ACC112 (cell line): ENCODE results near the gene ARMH3.

Experiments
- H2AFZ ChIP-seq: fragments of 200-600 bp; sonication (generic); one replicate; pipeline ENCODE4 v1.6.0; 2017; ENCODE audit warnings: antibody characterized with exemption, low read length; ENCODE audit not compliant: unreplicated experiment
- H3K27ac ChIP-seq: fragments of 200-600 bp; sonication (generic); 2 replicates; pipeline ENCODE4 v1.5.1; 2014; ENCODE audit warnings: low read depth, mild to moderate bottlenecking, antibody characterized with exemption, low read length, moderate library complexity
- H3K27me3 ChIP-seq: fragments of 200-600 bp; sonication (generic); 2 replicates; pipeline ENCODE4 v1.6.1; 2014; ENCODE audit warnings: mild to moderate bottlenecking, antibody characterized with exemption, low read length, moderate library complexity, mixed read lengths; ENCODE audit not compliant: insufficient read depth
- H3K36me3 ChIP-seq: fragments of 200-600 bp; sonication (generic); 2 replicates; pipeline ENCODE4 v1.6.1; 2016; ENCODE audit warnings: mild to moderate bottlenecking, antibody characterized with exemption, low read length, moderate library complexity, mixed read lengths; ENCODE audit not compliant: insufficient read depth
- H3K4me1 ChIP-seq: fragments of 200-600 bp; sonication (generic); one replicate; pipeline ENCODE4 v1.6.1; 2016; ENCODE audit warnings: low read length, mixed read lengths; ENCODE audit not compliant: insufficient read depth, unreplicated experiment, control insufficient read depth
- H3K4me3 ChIP-seq: fragments of 200-600 bp; sonication (generic); 2 replicates; pipeline ENCODE4 v1.5.1; 2014; ENCODE audit warnings: mild to moderate bottlenecking, low read depth, low read length
- H3K79me2 ChIP-seq: fragments of 200-600 bp; sonication (generic); one replicate; pipeline ENCODE4 v1.6.0; 2016; ENCODE audit warnings: low read length; ENCODE audit not compliant: control insufficient read depth, unreplicated experiment, insufficient read depth

ARMH3 gene

GRCh38 chr10:101818119-101818871 lies 237.7 kb downstream of the ARMH3 start, which contains the start of gene OGA:
OGA (minus strand) TSS chr10:101818444; CDS start chr10:101818022, 422 bp downstream.
- H2AFZ ChIP-seq: peak within 1 kb of the TSS; percentile 82
- H3K4me1 ChIP-seq: peaks cover 13% of the 10 kb centered on the region

DNA sequence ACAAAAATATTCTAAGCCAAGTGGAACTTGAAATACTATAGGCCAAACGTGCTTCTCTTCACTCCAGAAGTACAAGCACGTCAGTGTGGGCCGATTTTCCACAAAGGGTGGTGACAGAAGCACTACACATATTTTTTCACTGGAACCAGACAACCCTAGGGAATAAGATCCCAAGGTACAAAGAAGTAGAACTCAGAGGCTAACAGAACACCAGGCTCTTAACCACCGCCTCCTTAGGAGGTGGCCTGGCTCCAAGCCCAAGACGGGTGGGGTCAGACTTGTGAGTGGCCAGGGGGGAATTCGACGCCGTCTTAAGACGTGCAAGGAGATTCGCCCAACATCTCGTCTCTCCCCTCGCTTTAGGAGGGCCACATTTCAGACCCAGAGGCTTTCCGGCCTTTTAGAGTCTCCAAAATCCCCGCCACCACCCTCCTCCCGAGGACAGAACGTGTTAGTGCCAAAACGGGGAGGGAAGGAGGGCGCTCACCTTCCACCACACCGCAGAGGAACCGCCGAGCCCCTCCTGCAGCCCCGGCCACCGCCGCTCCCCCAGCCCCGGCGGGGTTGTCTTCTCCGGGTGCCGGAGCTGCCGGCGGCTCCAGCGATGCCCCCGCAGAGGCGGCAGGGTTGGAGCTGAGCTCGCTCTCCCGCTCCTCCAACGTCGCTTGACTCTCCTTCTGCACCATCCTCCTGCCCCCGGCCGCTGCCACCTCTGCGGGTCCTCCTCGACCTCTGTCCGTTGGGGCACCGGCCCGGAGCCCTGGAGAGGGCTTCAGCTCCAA lies 238.4 kb downstream of the ARMH3 start:
- Histone ChIP-seq H3K27me3 (no peaks in the 10 kb centered on the region), H3K27ac (peak overlapping the region; percentile 63), H3K4me1 (peaks cover 14% of the 10 kb centered on the region), H3K79me2 (peaks cover 68% of the 10 kb centered on the region), H3K4me3 (peak overlapping the region; percentile 99), H3K36me3 (peaks cover 13% of the 10 kb centered on the region), H2AFZ (no peak overlapping the region)

More at GRCh38 chr10:101818119-101818871, 237.7 kb downstream of the ARMH3 start, which contains the start of gene OGA:
- Histone ChIP-seq H3K79me2 (peaks cover 60% of the 10 kb centered on the region), H3K4me3 (peak within 1 kb of the TSS; percentile 99), H3K27ac (peak within 1 kb of the TSS; percentile 63), H3K27me3 (no peaks in the 10 kb centered on the region), H3K36me3 (peaks cover 5% of the 10 kb centered on the region; the same call in 1 of the 2 replicates)

DNA sequence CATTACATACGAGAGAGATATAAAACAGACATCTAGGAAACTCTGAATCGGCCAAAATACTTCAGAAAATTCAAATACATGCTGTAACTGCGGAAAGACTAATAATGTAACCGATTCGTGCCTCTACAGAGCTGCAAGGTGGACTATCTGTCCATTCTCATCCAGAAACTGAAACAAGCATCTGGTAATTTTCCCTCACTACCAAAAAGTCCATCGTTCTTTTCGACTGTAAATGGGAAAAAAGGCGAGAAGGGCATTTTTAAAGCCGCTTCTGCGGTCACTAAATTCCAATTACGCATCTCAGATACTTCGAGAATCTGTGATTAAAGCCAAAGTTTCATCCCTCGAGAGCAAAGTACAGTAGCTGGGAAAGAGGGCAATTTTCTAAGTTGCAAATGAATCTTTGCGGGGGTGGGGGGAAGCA lies 239.0 kb downstream of the ARMH3 start:
- peak overlapping the region; percentile 99 for H3K4me3 ChIP-seq
- peak overlapping the region; percentile 63 for H3K27ac ChIP-seq
- peaks cover 16% of the 10 kb centered on the region for H3K36me3 ChIP-seq
- H3K27me3 ChIP-seq: no peaks in the 10 kb centered on the region
- H3K4me1 ChIP-seq: peaks cover 14% of the 10 kb centered on the region
- H2AFZ ChIP-seq: no peak overlapping the region
- peaks cover 74% of the 10 kb centered on the region for H3K79me2 ChIP-seq

DNA sequence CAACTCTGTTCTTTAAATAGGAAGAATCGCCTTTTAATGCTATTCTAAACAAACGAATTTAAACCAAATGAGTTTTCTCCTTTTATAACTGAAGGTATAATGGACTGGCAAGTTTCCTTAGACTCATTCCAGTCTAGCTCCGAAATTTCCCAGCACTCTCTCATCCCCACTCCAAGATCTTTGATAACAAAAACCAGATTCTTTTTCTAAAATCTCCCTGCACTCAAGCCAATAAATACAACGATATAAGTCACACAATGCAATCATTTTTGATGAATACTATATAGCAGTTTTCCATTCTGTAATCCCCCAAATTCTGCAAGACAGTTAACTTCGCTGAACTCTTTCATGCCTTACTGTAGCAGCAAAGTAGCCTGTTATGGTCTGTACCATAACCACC lies 239.6 kb downstream of the ARMH3 start:
- H3K27me3 ChIP-seq: no peaks in the 10 kb centered on the region
- H3K4me3 ChIP-seq: peak overlapping the region; percentile 99
- 0 out of 2 replicates have a peak overlapping the region, but pooled peaks have one; percentile 63 for H3K27ac ChIP-seq
- H3K36me3 ChIP-seq: peaks cover 16% of the 10 kb centered on the region
- no peak overlapping the region for H2AFZ ChIP-seq
- peaks cover 79% of the 10 kb centered on the region for H3K79me2 ChIP-seq
- peaks cover 14% of the 10 kb centered on the region for H3K4me1 ChIP-seq

DNA sequence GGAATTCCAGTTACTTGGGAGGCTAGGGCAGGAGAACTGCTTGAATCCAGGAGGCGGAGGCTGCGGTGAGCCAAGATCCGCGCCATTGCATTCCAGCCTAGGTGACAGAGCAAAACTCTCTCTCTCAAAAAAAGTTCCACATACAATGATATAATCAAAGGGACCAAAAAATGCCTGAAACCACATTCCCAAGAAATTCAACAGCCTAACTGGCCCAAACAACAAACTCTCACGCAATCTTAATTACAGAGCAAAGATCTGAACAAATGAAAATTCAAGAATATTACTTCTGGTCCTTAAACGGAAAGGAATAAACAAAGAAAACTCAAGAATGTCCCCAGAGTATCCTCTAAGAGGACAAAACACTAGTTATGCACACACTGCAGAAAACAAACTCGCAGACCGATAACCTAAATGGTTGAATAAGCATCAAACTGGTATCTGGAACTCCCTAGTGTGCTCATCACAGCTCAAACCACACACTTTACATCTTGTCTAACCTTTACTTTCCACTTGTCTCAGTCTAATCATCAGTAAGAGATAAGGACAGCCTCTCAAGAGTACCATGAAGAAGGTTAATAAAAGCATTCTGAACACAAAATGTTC lies 241.4 kb downstream of the ARMH3 start:
- Histone ChIP-seq H3K4me1 (peaks cover 17% of the 10 kb centered on the region), H3K27ac (peak overlapping the region; percentile 2; the same call in 1 of the 2 replicates), H3K36me3 (peaks cover 24% of the 10 kb centered on the region), H2AFZ (no peak overlapping the region), H3K27me3 (no peaks in the 10 kb centered on the region), H3K4me3 (peak overlapping the region; percentile 99), H3K79me2 (peaks cover 92% of the 10 kb centered on the region)

DNA sequence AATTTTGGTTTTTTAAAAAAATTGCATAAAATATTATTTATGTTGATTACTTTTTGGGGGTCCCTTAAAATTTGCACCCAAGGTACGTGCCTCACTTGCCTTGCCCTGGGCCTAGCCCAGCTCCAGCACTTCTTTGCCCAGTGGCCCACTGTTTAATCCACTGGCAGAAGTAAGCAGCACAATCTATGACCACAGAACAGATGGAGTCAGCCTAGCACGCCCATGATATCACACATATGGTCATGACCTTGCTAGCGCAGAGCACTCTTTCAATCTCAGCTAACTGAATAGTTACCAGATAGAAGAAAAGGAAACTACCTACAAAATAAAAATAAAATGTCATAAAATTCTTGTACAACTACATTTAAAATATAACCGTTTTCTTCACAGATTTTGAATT lies 243.4 kb downstream of the ARMH3 start:
- H3K79me2 ChIP-seq: peaks cover 93% of the 10 kb centered on the region
- no peak overlapping the region for H3K27ac ChIP-seq
- H2AFZ ChIP-seq: no peak overlapping the region
- H3K27me3 ChIP-seq: no peaks in the 10 kb centered on the region
- H3K4me3 ChIP-seq: no peak overlapping the region
- H3K36me3 ChIP-seq: peaks cover 37% of the 10 kb centered on the region
- H3K4me1 ChIP-seq: peaks cover 22% of the 10 kb centered on the region

DNA sequence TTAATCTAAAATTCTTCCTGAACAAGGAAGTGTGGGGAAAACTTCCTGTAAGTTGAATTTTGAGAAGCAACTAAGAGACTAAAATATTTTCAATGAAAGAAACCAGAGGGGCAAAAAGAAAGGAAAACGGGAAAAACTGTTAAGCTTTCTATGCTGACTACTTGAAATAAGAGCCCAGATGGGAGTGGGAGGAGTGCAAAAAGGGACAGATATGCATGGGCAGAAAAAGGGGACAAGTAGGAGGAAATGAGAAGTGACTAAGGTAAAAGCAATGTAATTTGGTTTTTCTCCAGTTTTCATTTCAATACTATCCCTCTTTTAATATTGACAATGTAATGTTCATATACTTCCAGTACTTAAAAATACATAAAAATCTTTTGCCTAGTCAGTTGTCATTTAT lies 248.8 kb downstream of the ARMH3 start:
- Histone ChIP-seq H3K4me1 (peaks cover 17% of the 10 kb centered on the region), H3K36me3 (peaks cover 45% of the 10 kb centered on the region), H3K27me3 (no peaks in the 10 kb centered on the region), H3K27ac (0 out of 2 replicates have a peak overlapping the region, but pooled peaks have one; percentile 1), H3K79me2 (peaks cover 63% of the 10 kb centered on the region), H3K4me3 (no peak overlapping the region), H2AFZ (no peak overlapping the region)

DNA sequence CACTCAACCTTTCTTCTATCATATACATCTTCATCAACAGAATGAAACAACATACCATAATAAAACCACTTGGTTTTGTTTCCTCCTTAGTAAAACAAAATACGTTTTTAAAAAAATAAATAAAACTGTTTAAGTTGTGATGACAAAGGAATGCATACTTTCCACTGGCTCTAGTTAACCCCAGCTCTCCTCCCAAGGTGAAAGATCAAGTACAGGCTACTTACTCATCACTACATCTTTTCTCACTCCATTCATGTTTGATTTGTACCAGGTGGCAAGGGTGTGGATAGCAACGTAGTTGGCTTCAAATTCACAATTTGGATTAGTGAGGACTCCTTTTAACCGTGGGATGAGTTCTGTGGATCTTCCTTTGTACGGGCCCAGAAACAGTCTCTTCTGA lies 252.5 kb downstream of the ARMH3 start:
- Histone ChIP-seq H3K27ac (peak overlapping the region; percentile 10; the same call in 1 of the 2 replicates), H3K4me1 (peaks cover 13% of the 10 kb centered on the region), H3K79me2 (peaks cover 67% of the 10 kb centered on the region), H3K4me3 (no peak overlapping the region), H3K27me3 (no peaks in the 10 kb centered on the region), H3K36me3 (peaks cover 55% of the 10 kb centered on the region), H2AFZ (no peak overlapping the region)

- H3K4me3 ChIP-seq: no peak overlapping the region
- H3K27me3 ChIP-seq: no peaks in the 10 kb centered on the region
- peaks cover 70% of the 10 kb centered on the region for H3K36me3 ChIP-seq
- H3K4me1 ChIP-seq: no peaks in the 10 kb centered on the region
- H2AFZ ChIP-seq: no peak overlapping the region
- H3K27ac ChIP-seq: no peak overlapping the region
- H3K79me2 ChIP-seq: peaks cover 64% of the 10 kb centered on the region
Measured at GRCh38 chr10:101797403-101798059, 258.4 kb downstream of the ARMH3 start.
